Body of pancreas (tissue), 4 donors: Measurements from ENCODE around the gene FAM83E. TPM values are rescaled to one million over a fixed set of nuclear protein-coding genes. Genes with fewer than 3 reads are reported as not detected.
"Not testable (repeated sequence)": the region's sequence is repeated elsewhere in the genome, so short reads cannot be mapped to it uniquely, and the experiment has no call there.

Source experiments
- ATAC-seq: fragments of 150-250 bp; one replicate; pipeline ENCODE4 v1.9.1; 2016
- DNase-seq, 4 donors: peaks; one replicate each; pipeline ENCODE4 v3.0.0-alpha.2; 2019
- H3K27ac ChIP-seq, 4 donors: fragments of 200-600 bp; sonication (generic); 1 replicate in 3 of 4; 2 replicates in 1 of 4; pipeline versions ENCODE4 v1.5.1 to v1.6.1; 2016 to 2019; ENCODE audit warnings: mild to moderate bottlenecking in 1 of 4, mixed read lengths in 1 of 4, moderate library complexity in 1 of 4
- H3K27me3 ChIP-seq, 2 donors: fragments of 200-600 bp; sonication (generic); one replicate each; pipeline ENCODE4 v1.6.0; 2016; ENCODE audit warnings: mild to moderate bottlenecking in 1 of 2
- H3K36me3 ChIP-seq, 2 donors: fragments of 200-600 bp; sonication (generic); replicated peaks in 1 of 2; 2 replicates each; pipeline ENCODE4 v1.5.1; 2016; ENCODE audit warnings: low read depth in 2 of 2; ENCODE audit not compliant: insufficient read depth in 1 of 2
- H3K4me1 ChIP-seq: fragments of 200-600 bp; sonication (generic); one replicate; pipeline ENCODE4 v1.6.0; 2016
- H3K4me3 ChIP-seq, 2 donors: fragments of 200-600 bp; sonication (generic); 1 replicate in 1 of 2; 2 replicates in 1 of 2; pipeline ENCODE4 v1.5.1; 2016 to 2019
- H3K9me3 ChIP-seq, 3 donors: fragments of 200-600 bp; sonication (generic); 1 replicate in 2 of 3; 2 replicates in 1 of 3; pipeline ENCODE4 v1.5.1; 2016
- POLR2A ChIP-seq, 3 donors: fragments of 450-650 bp; IDR thresholded peaks; one replicate each; pipeline ENCODE4 v1.6.1; 2016; ENCODE audit warnings: antibody characterized with exemption in 3 of 3, mild to moderate bottlenecking in 2 of 3
- WGBS, 2 donors: methylation state at CpG; one replicate each; pipeline ENCODE4 v1.1.5; 2017; 5-methylcytosine and 5-hydroxymethylcytosine counted together
- intact Hi-C: fragments of 100-400 bp; cut with DNase I; formaldehyde crosslinking; loops from one replicate; pipeline ENCODE4 v1.15.1; 2023
- total RNA-seq, 2 donors: library from RNA; depleted of rRNA; stranded (reverse); fragments of >200 nt; gene quantifications; one replicate each; pipeline ENCODE4 v1.1.0, GENCODE V29; 2016
- TF ChIP-seq, protein P1 (sequence below), 7 experiments: fragments of 450-650 bp in 4 of 7; fragments of 200-600 bp in 3 of 7; sonication (generic) in 3 of 7; IDR thresholded peaks; one replicate each; pipeline ENCODE4 v1.5.1; 2016 to 2019; ENCODE audit warnings: antibody characterized with exemption in 7 of 7

The FAM83E gene
- total RNA-seq, 2 donors from 2014 or later, result 0.33 to 4.2 TPM

DNA sequence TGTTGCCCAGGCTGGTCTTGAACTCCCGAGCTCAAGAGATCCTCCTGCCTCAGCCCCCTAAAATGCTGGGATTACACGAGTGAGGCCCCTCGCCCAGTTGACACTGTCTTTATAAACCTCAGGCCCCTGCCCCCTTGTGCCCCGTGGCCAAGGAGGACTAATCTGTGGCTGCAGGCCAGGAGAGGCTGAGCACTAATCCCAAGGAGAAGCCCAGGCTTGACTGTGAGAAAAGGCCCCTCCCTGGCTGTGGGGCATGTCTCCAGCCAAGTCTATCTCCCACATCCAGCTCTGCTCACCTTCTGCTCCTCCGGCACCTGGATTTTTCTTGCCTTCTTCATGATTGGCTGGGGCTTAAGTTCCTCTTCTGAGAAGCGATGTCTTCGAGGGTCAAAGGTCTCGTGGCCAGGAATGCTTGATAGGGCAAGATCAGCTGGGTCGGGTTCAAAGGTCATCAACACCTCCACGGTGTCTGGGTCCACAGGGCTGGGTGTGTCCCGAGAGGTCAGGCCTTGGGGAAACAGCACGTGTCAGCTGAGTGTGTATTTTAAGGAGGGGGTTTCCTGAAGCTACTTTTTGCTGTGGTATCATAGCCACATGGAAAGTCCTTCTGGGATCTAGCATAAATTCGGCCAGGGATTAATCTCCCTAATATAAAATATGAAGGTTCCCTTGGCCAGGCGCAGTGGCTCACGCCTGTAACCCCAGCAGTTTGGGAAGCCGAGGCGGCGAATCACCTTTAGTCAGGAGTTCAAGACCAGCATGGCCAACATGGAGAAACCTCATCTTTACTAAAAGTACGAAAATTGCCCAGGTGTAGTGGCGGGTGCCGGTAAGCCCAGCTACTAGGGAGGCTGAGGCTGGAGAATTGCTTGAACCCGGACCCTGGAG lies 18.5 kb upstream of the FAM83E start:
- TF ChIP-seq POLR2A (IDR thresholded peaks at IDR 0.05), result no peak
- TF ChIP-seq, protein P1, sequence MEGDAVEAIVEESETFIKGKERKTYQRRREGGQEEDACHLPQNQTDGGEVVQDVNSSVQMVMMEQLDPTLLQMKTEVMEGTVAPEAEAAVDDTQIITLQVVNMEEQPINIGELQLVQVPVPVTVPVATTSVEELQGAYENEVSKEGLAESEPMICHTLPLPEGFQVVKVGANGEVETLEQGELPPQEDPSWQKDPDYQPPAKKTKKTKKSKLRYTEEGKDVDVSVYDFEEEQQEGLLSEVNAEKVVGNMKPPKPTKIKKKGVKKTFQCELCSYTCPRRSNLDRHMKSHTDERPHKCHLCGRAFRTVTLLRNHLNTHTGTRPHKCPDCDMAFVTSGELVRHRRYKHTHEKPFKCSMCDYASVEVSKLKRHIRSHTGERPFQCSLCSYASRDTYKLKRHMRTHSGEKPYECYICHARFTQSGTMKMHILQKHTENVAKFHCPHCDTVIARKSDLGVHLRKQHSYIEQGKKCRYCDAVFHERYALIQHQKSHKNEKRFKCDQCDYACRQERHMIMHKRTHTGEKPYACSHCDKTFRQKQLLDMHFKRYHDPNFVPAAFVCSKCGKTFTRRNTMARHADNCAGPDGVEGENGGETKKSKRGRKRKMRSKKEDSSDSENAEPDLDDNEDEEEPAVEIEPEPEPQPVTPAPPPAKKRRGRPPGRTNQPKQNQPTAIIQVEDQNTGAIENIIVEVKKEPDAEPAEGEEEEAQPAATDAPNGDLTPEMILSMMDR (IDR thresholded peaks at IDR 0.05), result no peak
- Histone ChIP-seq H3K27me3 (no peaks in the 10 kb centered on the region), H3K9me3 (no peaks in the 10 kb centered on the region), H3K36me3 (no peaks in the 10 kb centered on the region), H3K4me1 (peaks cover 35% of the 10 kb centered on the region), H3K4me3 (no peak overlapping the region), H3K27ac (peak overlapping the region in 3 of 4 donors; percentile 95 to 98 (median 96))
- WGBS, 2 donors, result 38 to 56% methylated on average over 12 to 22 of the region's 22 CpGs
- intact Hi-C loops, result no loop called here
- ATAC-seq (no peak), DNase-seq (no peak)

DNA sequence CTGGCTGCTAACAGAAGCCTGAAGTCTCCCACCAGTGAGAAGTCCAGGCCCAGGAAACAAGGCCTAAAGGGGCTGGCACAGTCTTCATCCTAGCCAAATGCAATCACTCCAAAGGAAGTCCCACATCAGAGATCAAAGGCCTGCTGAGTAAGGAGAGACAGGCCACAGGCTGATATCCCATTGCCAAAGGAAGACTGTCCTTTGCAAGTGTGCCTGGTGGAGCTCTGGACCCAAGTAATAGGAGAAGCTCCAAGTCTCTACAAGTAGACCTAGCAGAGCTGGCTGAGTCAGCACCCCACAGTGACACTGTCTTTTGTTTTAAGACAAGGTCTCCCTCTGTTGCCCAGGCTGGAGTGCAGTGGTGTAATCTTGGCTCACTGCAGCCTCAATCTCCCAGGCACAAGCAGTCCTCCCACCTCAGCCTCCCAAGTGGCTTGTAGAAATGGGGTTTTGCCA lies 17.8 kb upstream of the FAM83E start:
- ATAC-seq, result no peak
- Histone ChIP-seq H3K27ac (peak overlapping the region in 3 of 4 donors; percentile 95 to 98 (median 96)), H3K36me3 (no peaks in the 10 kb centered on the region), H3K9me3 (no peaks in the 10 kb centered on the region), H3K4me1 (peaks cover 33% of the 10 kb centered on the region), H3K27me3 (no peaks in the 10 kb centered on the region), H3K4me3 (no peak overlapping the region)
- TF ChIP-seq, protein P1 (IDR thresholded peaks at IDR 0.05), result no peak
- no peak for TF ChIP-seq POLR2A (IDR thresholded peaks at IDR 0.05)
- no peak for DNase-seq
- intact Hi-C loops, result no loop called here

DNA sequence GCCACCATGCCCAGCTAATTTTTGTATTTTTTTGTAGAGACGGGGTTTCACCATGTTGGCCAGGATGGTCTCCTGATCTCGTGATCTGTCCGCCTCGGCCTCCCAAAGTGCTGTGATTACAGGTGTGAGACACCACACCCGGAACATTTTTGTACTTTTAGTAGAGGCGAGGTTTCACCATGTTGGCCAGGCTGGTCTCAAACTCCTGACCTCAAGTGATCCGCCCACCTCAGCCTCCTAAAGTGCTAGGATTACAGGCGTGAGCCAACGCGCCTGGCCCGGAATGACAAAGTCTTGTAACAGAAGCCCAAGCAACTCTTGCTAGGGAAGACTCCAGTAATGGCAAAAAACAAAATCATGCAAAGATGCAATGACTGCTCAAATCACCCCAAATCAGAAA lies 17.4 kb upstream of the FAM83E start:
- H3K36me3 ChIP-seq, DNase-seq, H3K4me3 ChIP-seq, ATAC-seq, H3K9me3 ChIP-seq, intact Hi-C loops, H3K27me3 ChIP-seq: not testable (repeated sequence)
- Histone ChIP-seq H3K27ac (peak overlapping the region in 2 of 4 donors; percentile 95 to 98), H3K4me1 (peaks cover 33% of the 10 kb centered on the region)
- 87 to 97% methylated on average over 11 of the region's 11 CpGs for WGBS, 2 donors

DNA sequence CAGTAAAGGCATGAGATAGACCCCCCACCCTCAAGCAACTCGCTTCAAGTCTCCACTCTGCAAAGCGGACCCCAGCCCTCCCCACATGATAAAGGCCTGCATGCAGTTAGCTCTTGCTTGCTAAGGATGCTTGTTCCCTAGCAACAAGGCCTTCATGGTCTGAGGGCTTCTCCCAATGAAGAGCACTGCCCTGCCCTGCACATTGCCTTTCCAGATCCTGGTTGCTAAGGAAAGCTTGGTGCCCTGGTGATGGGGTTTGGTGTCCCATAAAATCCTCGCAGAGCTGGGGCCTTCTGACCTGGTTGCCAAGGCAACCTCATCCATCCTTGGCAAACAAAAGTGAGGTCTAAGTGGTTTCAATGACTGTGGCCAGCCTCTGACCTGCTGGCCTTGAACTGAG lies 16.3 kb upstream of the FAM83E start:
- H3K36me3 ChIP-seq, result no peaks in the 10 kb centered on the region
- 78% methylated on average over 3 of the region's 3 CpGs; no CpG with 5 or more reads in 1 of the 2 donors for WGBS, 2 donors
- ATAC-seq (no peak), DNase-seq (no peak)
- no peaks in the 10 kb centered on the region for H3K9me3 ChIP-seq
- no peaks in the 10 kb centered on the region for H3K27me3 ChIP-seq
- H3K4me1 ChIP-seq, result peaks cover 33% of the 10 kb centered on the region
- no peak overlapping the region for H3K4me3 ChIP-seq
- TF ChIP-seq, protein P1 (IDR thresholded peaks at IDR 0.05), result no peak
- TF ChIP-seq POLR2A (IDR thresholded peaks at IDR 0.05), result no peak
- peak overlapping the region in 2 of 4 donors; percentile 22 to 64 for H3K27ac ChIP-seq
- intact Hi-C loops, result no loop called here

DNA sequence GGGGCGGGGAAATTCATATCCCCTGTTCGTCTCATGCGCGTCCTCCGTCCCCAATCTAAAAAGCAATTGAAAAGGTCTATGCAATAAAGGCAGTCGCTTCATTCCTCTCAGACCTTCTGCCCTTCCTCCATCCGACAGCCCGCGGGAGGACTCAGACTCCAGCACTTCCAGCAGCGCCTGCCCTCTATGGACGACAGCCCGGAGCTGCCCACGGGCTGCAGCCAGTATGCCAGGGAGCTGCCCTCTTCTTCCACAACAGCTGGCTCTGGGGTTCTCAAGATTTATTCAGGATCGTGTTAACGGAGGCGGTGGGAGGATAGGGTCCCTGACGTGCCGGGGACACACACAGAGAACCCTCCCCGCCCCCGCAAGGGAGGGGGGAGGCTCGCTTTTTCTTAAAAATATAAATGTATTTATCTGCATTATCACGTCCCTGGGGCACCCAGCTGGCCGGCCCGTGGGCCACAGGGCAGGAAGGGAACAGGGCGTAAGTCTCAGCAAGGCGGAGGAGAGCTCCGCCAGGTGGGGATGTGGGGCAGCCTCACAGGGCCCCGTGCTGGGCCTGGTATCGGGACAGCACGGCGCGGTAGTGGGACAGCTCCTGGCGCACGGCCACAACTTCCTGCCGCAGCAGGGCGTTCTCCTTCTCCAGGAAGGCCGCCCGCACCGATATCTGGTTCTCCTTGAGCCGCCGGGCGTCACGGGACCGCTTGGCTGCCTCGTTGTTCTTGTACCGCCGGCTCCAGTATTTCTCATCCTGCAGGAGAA lies 15.6 kb upstream of the FAM83E start:
- no peak overlapping the region for H3K4me3 ChIP-seq
- no peak for TF ChIP-seq POLR2A (IDR thresholded peaks at IDR 0.05)
- TF ChIP-seq, protein P1 (IDR thresholded peaks at IDR 0.05), result no peak
- no peaks in the 10 kb centered on the region for H3K36me3 ChIP-seq
- H3K9me3 ChIP-seq, result no peaks in the 10 kb centered on the region
- ATAC-seq, result no peak
- no peaks in the 10 kb centered on the region for H3K27me3 ChIP-seq
- peak in 3 of 4 donors; percentile 62 to 76 (median 65) for DNase-seq
- WGBS, 2 donors, result 59 to 89% methylated on average over 40 to 44 of the region's 47 CpGs
- H3K4me1 ChIP-seq, result peaks cover 33% of the 10 kb centered on the region
- intact Hi-C loops, result no loop called here
- peak overlapping the region in 3 of 4 donors; percentile 16 to 64 (median 22) for H3K27ac ChIP-seq
